Measurements from ENCODE around the gene BCL7B.
"Not testable (repeated sequence)": the region's sequence is repeated elsewhere in the genome, so short reads cannot be mapped to it uniquely, and the experiment has no call there.

The BCL7B gene

DNA sequence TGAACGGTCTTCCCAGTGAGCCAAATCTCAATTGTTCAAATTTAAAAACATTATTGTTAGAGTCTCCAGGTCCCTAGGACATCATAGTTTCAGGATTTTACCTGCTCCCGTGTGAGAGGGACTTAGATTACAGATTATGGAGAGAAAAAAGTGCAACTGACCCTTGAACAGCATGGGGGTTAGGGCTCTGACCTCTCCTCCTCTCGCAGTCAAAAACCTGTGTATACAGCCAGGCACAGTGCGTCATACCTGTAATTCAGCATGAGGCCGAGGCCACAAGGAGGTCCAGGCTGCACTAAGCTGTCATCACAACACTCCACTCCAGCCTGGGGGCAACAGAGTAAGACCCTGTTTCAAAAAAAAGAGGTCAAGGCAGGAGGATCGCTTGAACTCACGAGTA is 60.9 kb downstream of the BCL7B start:
- no peak for DNase-seq (ENCODE audit: low read depth in 2 of 2)

DNA sequence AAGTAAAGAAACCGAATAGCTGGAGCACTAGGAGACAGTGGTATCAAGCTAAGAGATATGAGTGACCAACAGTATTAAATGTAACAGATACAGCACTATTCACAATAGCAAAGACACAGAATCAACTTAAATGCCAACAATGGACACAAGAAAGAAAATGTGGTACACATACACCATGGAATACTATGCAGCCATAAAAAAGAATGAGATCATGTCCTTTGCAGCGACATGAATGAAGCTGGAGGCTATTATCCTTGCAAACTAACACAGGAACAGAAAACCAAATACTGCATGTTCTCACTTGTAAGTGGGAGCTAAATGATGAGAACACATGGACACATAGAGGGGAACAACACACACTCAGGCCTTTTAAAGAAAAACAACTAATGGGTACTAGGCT is 62.0 kb downstream of the BCL7B start:
- DNase-seq (ENCODE audit: low read depth in 2 of 2): not testable (repeated sequence)

- DNase-seq (ENCODE audit: low read depth in 2 of 2): no peak
Measured at GRCh38 chr7:73489976-73490375, 67.5 kb downstream of the BCL7B start.

- DNase-seq (ENCODE audit: low read depth in 2 of 2): no peak
Measured at GRCh38 chr7:73487486-73487885, 70.0 kb downstream of the BCL7B start.
